ENCODE data around the gene HSPA1L. TPM values are rescaled to one million over a fixed set of nuclear protein-coding genes. Genes with fewer than 3 reads are reported as not detected.
"Not testable (repeated sequence)": the region's sequence is repeated elsewhere in the genome, so short reads cannot be mapped to it uniquely, and the experiment has no call there.

HSPA1L gene
- total RNA-seq (2014; rRNA removed; shearing (Covaris generic)): 0.68 and 0.84 TPM in 2 replicates

- peak; percentile 97 for DNase-seq (ENCODE audit: low read depth)
Observed at GRCh38 chr6:31815025-31815838, at the start of gene HSPA1L, which contains the start of gene HSPA1A. TSS of gene HSPA1L (minus strand) at chr6:31815283. CDS start at chr6:31811972, 3,311 bp downstream. TSS of gene HSPA1A (plus strand) at chr6:31815543. CDS start at chr6:31815757, 214 bp downstream.

- DNase-seq (ENCODE audit: low read depth): no peak
Observed at GRCh38 chr6:31864818-31865204, 49.7 kb upstream of the HSPA1L start.

GRCh38 chr6:31864123-31864562 lies 49.1 kb upstream of the HSPA1L start:
- not testable (repeated sequence) for DNase-seq (ENCODE audit: low read depth)

GRCh38 chr6:31862344-31863235 lies 47.5 kb upstream of the HSPA1L start, which contains the start of gene NEU1:
TSS of gene NEU1 (minus strand) at chr6:31862821. CDS start at chr6:31862776, 45 bp downstream.
- peak; percentile 100 for DNase-seq (ENCODE audit: low read depth)

GRCh38 chr6:31861919-31862343 lies 46.8 kb upstream of the HSPA1L start:
- DNase-seq (ENCODE audit: low read depth): no peak

GRCh38 chr6:31861150-31861549 lies 46.1 kb upstream of the HSPA1L start:
- DNase-seq (ENCODE audit: low read depth): no peak

- DNase-seq (ENCODE audit: low read depth): no peak
Observed at GRCh38 chr6:31860349-31860748, 45.3 kb upstream of the HSPA1L start.

GRCh38 chr6:31859923-31860322 lies 44.8 kb upstream of the HSPA1L start:
- DNase-seq (ENCODE audit: low read depth): no peak

GRCh38 chr6:31858707-31859106 lies 43.6 kb upstream of the HSPA1L start:
- DNase-seq (ENCODE audit: low read depth): no peak

- DNase-seq (ENCODE audit: low read depth): not testable (repeated sequence)
Observed at GRCh38 chr6:31857774-31858173, 42.7 kb upstream of the HSPA1L start.

- not testable (repeated sequence) for DNase-seq (ENCODE audit: low read depth)
Observed at GRCh38 chr6:31851980-31852718, 37.1 kb upstream of the HSPA1L start.

GRCh38 chr6:31851485-31851832 lies 36.4 kb upstream of the HSPA1L start:
- no peak for DNase-seq (ENCODE audit: low read depth)

GRCh38 chr6:31850765-31851484 lies 35.8 kb upstream of the HSPA1L start:
- DNase-seq (ENCODE audit: low read depth): no peak

GRCh38 chr6:31847276-31847978 lies 32.3 kb upstream of the HSPA1L start:
- DNase-seq (ENCODE audit: low read depth): no peak

- no peak for DNase-seq (ENCODE audit: low read depth)
Observed at GRCh38 chr6:31844507-31844906, 29.4 kb upstream of the HSPA1L start.

GRCh38 chr6:31842053-31842452 lies 27.0 kb upstream of the HSPA1L start:
- no peak for DNase-seq (ENCODE audit: low read depth)

GRCh38 chr6:31839779-31840126 lies 24.7 kb upstream of the HSPA1L start:
- not testable (repeated sequence) for DNase-seq (ENCODE audit: low read depth)

- no peak for DNase-seq (ENCODE audit: low read depth)
Observed at GRCh38 chr6:31838968-31839367, 23.9 kb upstream of the HSPA1L start.

- DNase-seq (ENCODE audit: low read depth): not testable (repeated sequence)
Observed at GRCh38 chr6:31838114-31838553, 23.1 kb upstream of the HSPA1L start.

All from RPMI7951 (cell line).